HG03064 (cell line): Measurements from ENCODE around the gene CARD10.
A peak's percentile ranks its signal among the peaks of the same experiment; 100 is the strongest.

Experiments used
- ATAC-seq: cut with Tn5 transposase; IDR thresholded peaks from one replicate; pipeline ENCODE4 v1.9.1; 2021; ENCODE audit warnings: low read depth; ENCODE audit not compliant: unreplicated experiment

The CARD10 gene

GRCh38 chr22:37488337-37489135, 30.7 kb downstream of the CARD10 start:
- ATAC-seq = no peak

- ATAC-seq = no peak
Observed at GRCh38 chr22:37487571-37487970, 31.6 kb downstream of the CARD10 start.

GRCh38 chr22:37487129-37487528, 32.1 kb downstream of the CARD10 start:
- ATAC-seq = no peak

GRCh38 chr22:37486224-37486845, 32.9 kb downstream of the CARD10 start, which contains the start of gene MFNG:
Gene MFNG, minus strand, starts transcription at chr22:37486384. Its CDS starts 207 bp downstream, at chr22:37486177.
- peak; percentile 51 for ATAC-seq

GRCh38 chr22:37485395-37486223, 33.6 kb downstream of the CARD10 start:
- no peak for ATAC-seq

GRCh38 chr22:37484480-37485394, 34.5 kb downstream of the CARD10 start:
- no peak for ATAC-seq

GRCh38 chr22:37483050-37483449, 36.2 kb downstream of the CARD10 start:
- no peak for ATAC-seq

- ATAC-seq = no peak
Observed at GRCh38 chr22:37482244-37482643, 37.0 kb downstream of the CARD10 start.

GRCh38 chr22:37481347-37481907, 37.8 kb downstream of the CARD10 start:
- no peak for ATAC-seq

- no peak for ATAC-seq
Observed at GRCh38 chr22:37480387-37481346, 38.5 kb downstream of the CARD10 start.

- ATAC-seq = no peak
Observed at GRCh38 chr22:37479196-37479595, 40.0 kb downstream of the CARD10 start.

GRCh38 chr22:37476389-37477329, 42.6 kb downstream of the CARD10 start:
- ATAC-seq = no peak

GRCh38 chr22:37474447-37475090, 44.6 kb downstream of the CARD10 start:
- no peak for ATAC-seq

GRCh38 chr22:37473437-37473946, 45.7 kb downstream of the CARD10 start:
- no peak for ATAC-seq

- ATAC-seq = no peak
Observed at GRCh38 chr22:37472418-37473006, 46.7 kb downstream of the CARD10 start.

- no peak for ATAC-seq
Observed at GRCh38 chr22:37471727-37472417, 47.3 kb downstream of the CARD10 start.
